H1 (cell line): ENCODE data around the gene NAGLU. TPM values are rescaled to one million over a fixed set of nuclear protein-coding genes. Genes with fewer than 3 reads are reported as not detected.

Experiments
- CTCF ChIA-PET: fragments of 300-600 bp; sonication (Branson Sonifier 250); formaldehyde crosslinking; loops from one replicate; lab custom pipeline; 2021; ENCODE audit not compliant: partially characterized antibody; lab: Charles Lee
- POLR2A ChIA-PET: fragments of 300-600 bp; sonication (Branson Sonifier 250); formaldehyde crosslinking; loops from one replicate; lab custom pipeline; 2021; ENCODE audit warnings: inconsistent platforms; ENCODE audit not compliant: partially characterized antibody; lab: Charles Lee
- DNase-seq, 2 experiments: peaks; one replicate each; pipeline versions ENCODE4 v3.0.0 to v3.0.0-alpha.2; 2010 to 2022; ENCODE audit warnings: low spot score in 2 of 2, low read depth in 1 of 2, mixed read lengths in 1 of 2
- FAIRE-seq: peaks from 2 replicates; lab custom pipeline; 2011; peaks lifted over from hg19 to GRCh38; lab: Jason Lieb, UNC
- H2AFZ ChIP-seq: 2 replicates; pipeline ENCODE4 v1.8.1; 2012; ENCODE audit warnings: low read length, inconsistent platforms
- H2AK5ac ChIP-seq: 2 replicates; pipeline ENCODE4 v1.6.1; 2013; ENCODE audit warnings: low read depth, low read length
- H2BK120ac ChIP-seq: replicated peaks from 2 replicates; pipeline ENCODE3; 2013; ENCODE audit warnings: low read depth, low read length, inconsistent platforms
- H2BK12ac ChIP-seq: 2 replicates; pipeline ENCODE4 v1.6.1; 2013; ENCODE audit warnings: low read depth, low read length
- H2BK15ac ChIP-seq: 2 replicates; pipeline ENCODE4 v1.6.1; 2013; ENCODE audit warnings: low read length
- H2BK20ac ChIP-seq: 2 replicates; pipeline ENCODE4 v1.6.1; 2013; ENCODE audit warnings: low read length
- H2BK5ac ChIP-seq: 2 replicates; pipeline ENCODE4 v1.6.1; 2013; ENCODE audit warnings: low read depth, low read length
- H3K14ac ChIP-seq: 2 replicates; pipeline ENCODE4 v1.6.1; 2013; ENCODE audit warnings: inconsistent platforms; ENCODE audit not compliant: insufficient read length
- H3K18ac ChIP-seq: 2 replicates; pipeline ENCODE4 v1.6.1; 2013; ENCODE audit warnings: low read length; ENCODE audit errors: extremely low read depth
- H3K23ac ChIP-seq: 2 replicates; pipeline ENCODE4 v1.6.1; 2013; ENCODE audit warnings: inconsistent platforms; ENCODE audit not compliant: insufficient read length
- H3K23me2 ChIP-seq: 2 replicates; pipeline ENCODE4 v1.6.1; 2013; ENCODE audit warnings: low read depth, low read length
- H3K27ac ChIP-seq: 2 replicates; pipeline ENCODE4 v1.6.1; 2011; ENCODE audit warnings: low read depth, low read length, inconsistent platforms
- H3K27me3 ChIP-seq, 4 experiments: replicated peaks in 1 of 4; 1 replicate in 1 of 4; 2 replicates in 3 of 4; pipeline versions ENCODE4 v1.6.1 to v1.8.1; 2011 to 2013; ENCODE audit warnings: low read length in 3 of 4, mild to moderate bottlenecking in 3 of 4, inconsistent platforms in 2 of 4, mixed read lengths in 2 of 4, moderate library complexity in 1 of 4; ENCODE audit not compliant: control insufficient read depth in 3 of 4, insufficient read depth in 3 of 4; ENCODE audit errors: extremely low read depth in 1 of 4
- H3K36me3 ChIP-seq, 4 experiments: 2 replicates each; pipeline versions ENCODE4 v1.6.1 to v1.8.1; 2011 to 2013; ENCODE audit warnings: mild to moderate bottlenecking in 4 of 4, low read length in 3 of 4, moderate library complexity in 2 of 4, control low read depth in 1 of 4, inconsistent platforms in 1 of 4; ENCODE audit not compliant: insufficient read depth in 4 of 4, control insufficient read depth in 2 of 4
- H3K4ac ChIP-seq: replicated peaks from 2 replicates; pipeline ENCODE3; 2013; ENCODE audit warnings: low read length, low read depth, mixed read lengths, inconsistent platforms; ENCODE audit not compliant: insufficient read length
- H3K4me1 ChIP-seq, 4 experiments: replicated peaks in 1 of 4; 1 replicate in 1 of 4; 2 replicates in 3 of 4; pipeline versions ENCODE4 v1.6.1 to v1.8.1; 2011 to 2013; ENCODE audit warnings: low read length in 3 of 4, inconsistent platforms in 2 of 4, mixed read lengths in 1 of 4; ENCODE audit not compliant: insufficient read depth in 4 of 4, control insufficient read depth in 3 of 4
- H3K4me2 ChIP-seq, 2 experiments: 2 replicates each; pipeline versions ENCODE4 v1.6.1 to v1.8.1; 2011 to 2013; ENCODE audit warnings: low read depth in 2 of 2, low read length in 2 of 2, control low read depth in 1 of 2, inconsistent platforms in 1 of 2, mild to moderate bottlenecking in 1 of 2; ENCODE audit not compliant: insufficient read depth in 1 of 2
- H3K4me3 ChIP-seq, 4 experiments: fragments of 200-600, 300-600 bp in 1 of 4; sonication (generic), shearing (Covaris generic), sonication (Bioruptor Twin) in 1 of 4; 2 replicates each; pipeline versions ENCODE4 v1.5.1 to v1.8.1; 2011 to 2016; ENCODE audit warnings: low read length in 4 of 4, low read depth in 3 of 4, control low read depth in 2 of 4, inconsistent platforms in 2 of 4, mild to moderate bottlenecking in 2 of 4, mixed read lengths in 1 of 4, moderate library complexity in 1 of 4; ENCODE audit not compliant: insufficient read depth in 2 of 4; ENCODE audit errors: extremely low read depth in 1 of 4
- H3K56ac ChIP-seq: replicated peaks from 2 replicates; pipeline ENCODE3; 2013; ENCODE audit warnings: low read depth, mild to moderate bottlenecking, mixed read lengths, low read length, inconsistent platforms; ENCODE audit not compliant: insufficient read length
- H3K79me1 ChIP-seq: 2 replicates; pipeline ENCODE4 v1.6.1; 2013; ENCODE audit warnings: low read depth, low read length, control low read depth
- H3K79me2 ChIP-seq, 2 experiments: 2 replicates each; pipeline versions ENCODE4 v1.6.1 to v1.8.1; 2012 to 2013; ENCODE audit warnings: low read length in 2 of 2, mild to moderate bottlenecking in 2 of 2, inconsistent platforms in 1 of 2; ENCODE audit not compliant: insufficient read depth in 2 of 2, control insufficient read depth in 1 of 2
- H3K9ac ChIP-seq, 4 experiments: replicated peaks in 1 of 4; 1 replicate in 1 of 4; 2 replicates in 3 of 4; pipeline versions ENCODE4 v1.6.1 to v1.8.1; 2011 to 2013; ENCODE audit warnings: low read depth in 3 of 4, low read length in 3 of 4, control low read depth in 2 of 4, mild to moderate bottlenecking in 2 of 4, moderate library complexity in 2 of 4, inconsistent platforms in 1 of 4; ENCODE audit errors: extremely low read depth in 1 of 4
- H3K9me3 ChIP-seq, 2 experiments: 2 replicates each; pipeline versions ENCODE4 v1.6.1 to v1.8.1; 2012 to 2013; ENCODE audit warnings: mild to moderate bottlenecking in 2 of 2, moderate library complexity in 2 of 2, control low read depth in 1 of 2, inconsistent platforms in 1 of 2, low read depth in 1 of 2, low read length in 1 of 2, mixed read lengths in 1 of 2; ENCODE audit not compliant: insufficient read depth in 2 of 2
- H4K20me1 ChIP-seq, 2 experiments: replicated peaks in 1 of 2; 2 replicates each; pipeline versions ENCODE3 to v1.8.1; 2011 to 2013; ENCODE audit warnings: inconsistent platforms in 2 of 2, low read length in 2 of 2, mild to moderate bottlenecking in 1 of 2; ENCODE audit not compliant: insufficient read depth in 2 of 2, control insufficient read depth in 1 of 2
- H4K5ac ChIP-seq: 2 replicates; pipeline ENCODE4 v1.6.1; 2013; ENCODE audit warnings: low read length, low read depth, mixed read lengths, inconsistent platforms; ENCODE audit not compliant: insufficient read length
- H4K8ac ChIP-seq: 2 replicates; pipeline ENCODE4 v1.8.0; 2013; ENCODE audit warnings: mild to moderate bottlenecking, moderate library complexity, low read length, inconsistent platforms; ENCODE audit not compliant: insufficient read depth; ENCODE audit errors: extremely low read depth
- H4K91ac ChIP-seq: replicated peaks from 2 replicates; pipeline ENCODE3; 2013; ENCODE audit warnings: low read length, mixed read lengths, inconsistent platforms; ENCODE audit not compliant: insufficient read length
- CTBP2 ChIP-seq: IDR thresholded peaks from 2 replicates; pipeline ENCODE4 v1.7.0; 2011; ENCODE audit warnings: borderline replicate concordance, mild to moderate bottlenecking, moderate library complexity, mixed read lengths, low read length; ENCODE audit not compliant: insufficient read depth, insufficient read length
- PHF8 ChIP-seq: fragments of 200-600 bp; sonication (generic); conservative IDR thresholded peaks from 2 replicates; pipeline ENCODE4 v1.7.1; 2012; ENCODE audit warnings: low read depth, mild to moderate bottlenecking, inconsistent platforms, low read length, moderate library complexity
- POLR2A ChIP-seq, 2 experiments: IDR thresholded peaks; 1 replicate in 1 of 2; 2 replicates in 1 of 2; pipeline ENCODE4 v1.6.1; 2011; ENCODE audit warnings: low read depth in 2 of 2, low read length in 2 of 2, mild to moderate bottlenecking in 2 of 2; ENCODE audit errors: control extremely low read depth in 1 of 2
- POU5F1 ChIP-seq: IDR thresholded peaks from 2 replicates; pipeline ENCODE4 v1.6.1; 2011; ENCODE audit warnings: low read depth, mild to moderate bottlenecking, low read length, moderate library complexity
- TAF7 ChIP-seq: optimal IDR thresholded peaks from 2 replicates; pipeline ENCODE3; 2011; ENCODE audit warnings: low read depth, mild to moderate bottlenecking, inconsistent platforms, low read length, moderate library complexity, borderline replicate concordance
- WGBS, 2 experiments: shearing (Covaris generic) in 1 of 2; methylation state at CpG; one replicate each; pipeline versions ENCODE4 v1.1.6 to v1.1.7; 2013 to 2015; ENCODE audit warnings: low lambda C conversion rate in 2 of 2, mixed read lengths in 2 of 2, inconsistent platforms in 1 of 2, low coverage in 1 of 2, missing lambda C conversion rate in 1 of 2; ENCODE audit not compliant: insufficient replicate concordance in 2 of 2, insufficient coverage in 1 of 2, insufficient read length in 1 of 2; ENCODE audit errors: extremely low coverage in 1 of 2, missing lambda C conversion rate in 1 of 2; 5-methylcytosine and 5-hydroxymethylcytosine counted together
- polyA plus RNA-seq, 7 experiments: library from polyadenylated mRNA; depleted of rRNA in 3 of 7; stranded (reverse) in 5 of 7; unstranded in 2 of 7; fragments of >200 nt in 5 of 7; fragments of 200-250 nt in 2 of 7; gene quantifications; 1 replicate in 5 of 7; 2 replicates in 1 of 7; 4 replicates in 1 of 7; pipeline versions ENCODE4 v1.2.1 to v1.2.3, GENCODE V29; 2011 to 2013; ENCODE audit warnings: missing spikeins in 2 of 7, mixed read lengths in 2 of 7
- total RNA-seq: library from RNA; stranded (reverse); fragmentation: NEBNext Ultra II Directional; extraction: Animal tissue kit (Norgen Biotek cat#: 25700); gene quantifications from 2 replicates; pipeline ENCODE4 v1.2.1, GENCODE V29; 2021

Gene NAGLU
- total and polyA plus RNA-seq, 2 of the 8 experiments (the other 6 are each of a cell fraction or from before 2014, with no cell fraction given): 21.3 to 21.6 TPM

DNA sequence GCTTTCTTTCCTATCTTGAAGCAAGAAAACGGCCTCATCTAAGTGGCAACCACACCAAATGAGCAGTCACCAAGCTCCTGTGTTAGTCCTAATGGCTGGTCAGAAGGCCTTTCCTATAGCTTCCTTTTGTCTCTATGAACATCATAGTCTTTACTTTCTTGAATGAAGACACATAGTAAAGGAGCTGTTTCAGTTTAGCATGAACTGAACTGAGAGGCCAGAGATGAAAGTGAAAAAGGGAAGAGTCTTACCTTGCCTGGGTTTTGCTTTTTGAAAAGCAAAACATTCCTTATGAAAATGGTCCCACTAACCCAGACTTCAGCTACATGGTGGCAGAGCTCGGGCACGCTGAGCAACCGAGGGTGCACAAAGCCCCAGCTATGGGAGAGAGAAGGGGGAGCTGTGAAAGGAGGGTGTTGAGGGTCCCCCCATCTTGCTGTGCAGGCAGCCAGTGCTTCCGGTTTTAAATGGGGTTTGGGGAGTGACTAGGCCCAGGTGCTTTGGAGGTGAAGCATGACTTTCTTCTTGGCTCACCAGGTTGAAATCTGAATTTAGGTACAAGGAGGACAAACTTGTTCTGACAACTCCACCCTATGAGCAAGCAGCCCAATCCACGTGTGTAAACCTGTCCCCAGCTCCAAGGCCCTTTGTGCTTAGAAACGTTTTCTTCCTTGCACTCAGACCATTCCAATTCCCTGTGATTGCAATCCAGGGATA is 50.6 kb downstream of the NAGLU start:
- peaks cover 14 to 55% (median 32%) of the 10 kb centered on the region in 4 experiments for H3K36me3 ChIP-seq
- CTCF ChIA-PET: interaction anchor here (0.8 to 1.9 kb wide), 7 partner anchors 8 to 112 kb away, joined by 3 to 4 read pairs (median 4); partner anchors contain the start of genes PSMC3IP and RETREG3

More for the DNA sequence above, 50.6 kb downstream of the NAGLU start:
- no peak overlapping the region for H4K91ac ChIP-seq
- no peak overlapping the region for H2BK15ac ChIP-seq
- H3K56ac ChIP-seq: no peak overlapping the region
- DNase-seq (no peak), FAIRE-seq (no peak)
- no peak overlapping the region for H2AFZ ChIP-seq
- TF ChIP-seq POLR2A (IDR thresholded peaks at IDR 0.05; ENCODE audit: control extremely low read depth in 1 of 2, low read depth in 2 of 2, low read length in 2 of 2): no peak
- TF ChIP-seq POU5F1: no peak
- TF ChIP-seq TAF7: no peak
- TF ChIP-seq CTBP2: no peak
- TF ChIP-seq PHF8: no peak
- H3K4me1 ChIP-seq: no peaks in the 10 kb centered on the region
- no peaks in the 10 kb centered on the region for H3K79me2 ChIP-seq
- H3K4ac ChIP-seq: no peak overlapping the region
- no peak overlapping the region for H3K18ac ChIP-seq
- H3K79me1 ChIP-seq: no peaks in the 10 kb centered on the region
- no peaks in the 10 kb centered on the region for H3K23me2 ChIP-seq
- no peak overlapping the region for H4K8ac ChIP-seq
- H3K27me3 ChIP-seq: no peaks in the 10 kb centered on the region
- H3K4me3 ChIP-seq: no peak overlapping the region
- no peaks in the 10 kb centered on the region for H3K9me3 ChIP-seq
- H3K4me2 ChIP-seq: no peak overlapping the region
- no peak overlapping the region for H2BK120ac ChIP-seq
- no peak overlapping the region for H4K5ac ChIP-seq
- no peak overlapping the region for H2AK5ac ChIP-seq
- POLR2A ChIA-PET: interaction anchor here (1.3 to 1.4 kb wide), 2 partner anchors 9 to 13 kb away, joined by 3 read pairs; no protein-coding TSS in a partner anchor
- H3K9ac ChIP-seq: no peak overlapping the region
- H2BK12ac ChIP-seq: no peak overlapping the region
- no peak overlapping the region for H3K27ac ChIP-seq
- H4K20me1 ChIP-seq: peaks cover 0 to 2% of the 10 kb centered on the region in 2 experiments
- no peak overlapping the region for H2BK5ac ChIP-seq
- H3K14ac ChIP-seq: no peak overlapping the region
- no peak overlapping the region for H2BK20ac ChIP-seq
- H3K23ac ChIP-seq: no peak overlapping the region
- WGBS, 2 experiments: 91% methylated on average over 7 of the region's 7 CpGs; no CpG with 5 or more reads in 1 of the 2 experiments
